PC-3 (cell line): ENCODE results near the gene CRB2. TPM values are rescaled to one million over a fixed set of nuclear protein-coding genes. Genes with fewer than 3 reads are reported as not detected.
A peak's percentile ranks its signal among the peaks of the same experiment; 100 is the strongest.

Experiments used
- ATAC-seq: fragments of 200-7000 bp; cut with Tn5 transposase; 2 replicates; pipeline ENCODE4 v1.9.1; 2020; ENCODE audit warnings: mild to moderate bottlenecking, moderate library complexity
- BruUV-seq: library from RNA; stranded (reverse); fragments of 400-500 nt; replicated peaks from 2 replicates; lab custom pipeline; 2021; lab: Mats Ljungman, UMichigan
- CTCF ChIA-PET: fragments of 300-600 bp; sonication (Branson Sonifier 250); formaldehyde crosslinking; loops from one replicate; lab custom pipeline; 2022; ENCODE audit warnings: antibody characterized with exemption; lab: Charles Lee
- POLR2A ChIA-PET: fragments of 300-600 bp; sonication (Branson Sonifier 250); formaldehyde crosslinking; loops from one replicate; lab custom pipeline; 2022; ENCODE audit warnings: antibody characterized with exemption; ENCODE audit not compliant: unreplicated experiment; lab: Charles Lee
- DNase-seq: peaks from one replicate; pipeline ENCODE4 v3.0.0-alpha.2; 2015
- H2AFZ ChIP-seq: fragments of 300-600 bp; sonication (generic); 2 replicates; pipeline ENCODE4 v1.6.0; 2016; ENCODE audit warnings: antibody characterized with exemption, low read length
- H3F3A ChIP-seq: fragments of 300-600 bp; sonication (generic); one replicate; pipeline ENCODE4 v1.6.0; 2017; ENCODE audit warnings: antibody characterized with exemption, low read length, control low read depth, mild to moderate bottlenecking; ENCODE audit not compliant: unreplicated experiment
- H3K27ac ChIP-seq: fragments of 300-600 bp; sonication (generic); 2 replicates; pipeline ENCODE4 v1.5.1; 2016; ENCODE audit warnings: mild to moderate bottlenecking, low read length
- H3K27me3 ChIP-seq: fragments of 300-600 bp; sonication (generic); 2 replicates; pipeline ENCODE4 v1.6.1; 2016; ENCODE audit warnings: low read length, mixed read lengths
- H3K36me3 ChIP-seq: fragments of 300-600 bp; sonication (generic); 2 replicates; pipeline ENCODE4 v1.6.1; 2016; ENCODE audit warnings: low read depth, mixed run types, low read length, mixed read lengths
- H3K4me1 ChIP-seq: fragments of 300-600 bp; sonication (generic); 2 replicates; pipeline ENCODE4 v1.5.1; 2016; ENCODE audit warnings: low read length; ENCODE audit not compliant: insufficient read depth
- H3K4me2 ChIP-seq: fragments of 300-600 bp; sonication (generic); 2 replicates; pipeline ENCODE4 v1.6.0; 2016; ENCODE audit warnings: low read length
- H3K4me3 ChIP-seq: fragments of 300-600 bp; sonication (generic); 2 replicates; pipeline ENCODE4 v1.5.1; 2016; ENCODE audit warnings: mild to moderate bottlenecking, low read length, mixed read lengths
- H3K79me2 ChIP-seq: fragments of 300-600 bp; sonication (generic); 2 replicates; pipeline ENCODE4 v1.6.1; 2017; ENCODE audit warnings: low read length, mixed read lengths
- H3K9ac ChIP-seq: fragments of 300-600 bp; sonication (generic); 2 replicates; pipeline ENCODE4 v1.6.0; 2016; ENCODE audit warnings: mild to moderate bottlenecking, low read length
- H3K9me2 ChIP-seq: fragments of 300-600 bp; sonication (generic); replicated peaks from 2 replicates; pipeline ENCODE4 v1.6.1; 2016; ENCODE audit warnings: mixed run types, low read length, mixed read lengths
- H3K9me3 ChIP-seq: fragments of 300-600 bp; sonication (generic); 2 replicates; pipeline ENCODE4 v1.6.1; 2016; ENCODE audit warnings: low read length, mixed read lengths
- H4K20me1 ChIP-seq: fragments of 300-600 bp; sonication (generic); 2 replicates; pipeline ENCODE4 v1.6.1; 2016; ENCODE audit warnings: low read length, mixed read lengths
- EZH2 ChIP-seq: fragments of 300-600 bp; sonication (generic); IDR thresholded peaks from one replicate; pipeline ENCODE4 v1.6.1; 2017; ENCODE audit warnings: antibody characterized with exemption, mild to moderate bottlenecking, low read length; ENCODE audit not compliant: unreplicated experiment
- EZH2phosphoT487 ChIP-seq: fragments of 300-600 bp; sonication (generic); IDR thresholded peaks from 2 replicates; pipeline ENCODE4 v1.6.1; 2018; ENCODE audit warnings: mild to moderate bottlenecking, antibody characterized with exemption, low read length, borderline replicate concordance
- intact Hi-C: fragments of 100-400 bp; cut with micrococcal nuclease; formaldehyde crosslinking; loops from 2 replicates; pipeline ENCODE4 v1.9.0; 2023
- total RNA-seq: library from RNA; depleted of rRNA; stranded (reverse); fragments of >200 nt; gene quantifications from 2 replicates; pipeline ENCODE4 v1.2.3, GENCODE V29; 2014
- TF ChIP-seq, protein P1 (sequence below): fragments of 300-600 bp; sonication (generic); conservative IDR thresholded peaks from 2 replicates; pipeline ENCODE4 v1.5.1; 2017; ENCODE audit warnings: antibody characterized with exemption, low read depth, mild to moderate bottlenecking, low read length

Gene CRB2
- total RNA-seq, 1 experiment from 2014 or later: not detected

- H3K79me2 ChIP-seq: no peaks in the 10 kb centered on the region
- DNase-seq (no peak), ATAC-seq (no peak)
- no TSS peak for BruUV-seq
- H2AFZ ChIP-seq: no peak overlapping the region
- H3K9me2 ChIP-seq: no peaks in the 10 kb centered on the region
- H3K27ac ChIP-seq: no peak overlapping the region
- H3K4me1 ChIP-seq: no peaks in the 10 kb centered on the region
- H3K4me3 ChIP-seq: no peak overlapping the region
- H3K36me3 ChIP-seq: no peaks in the 10 kb centered on the region
- POLR2A ChIA-PET: no interaction called here
- H4K20me1 ChIP-seq: no peaks in the 10 kb centered on the region
- no peak overlapping the region for H3K9ac ChIP-seq
- CTCF ChIA-PET: no interaction called here
- intact Hi-C loops: no loop called here
- H3K27me3 ChIP-seq: no peaks in the 10 kb centered on the region
- H3K9me3 ChIP-seq: no peaks in the 10 kb centered on the region
- H3K4me2 ChIP-seq: no peak overlapping the region
- H3F3A ChIP-seq: no peaks in the 10 kb centered on the region
- no peak for TF ChIP-seq EZH2phosphoT487
- no peak for TF ChIP-seq EZH2
- TF ChIP-seq, protein P1, sequence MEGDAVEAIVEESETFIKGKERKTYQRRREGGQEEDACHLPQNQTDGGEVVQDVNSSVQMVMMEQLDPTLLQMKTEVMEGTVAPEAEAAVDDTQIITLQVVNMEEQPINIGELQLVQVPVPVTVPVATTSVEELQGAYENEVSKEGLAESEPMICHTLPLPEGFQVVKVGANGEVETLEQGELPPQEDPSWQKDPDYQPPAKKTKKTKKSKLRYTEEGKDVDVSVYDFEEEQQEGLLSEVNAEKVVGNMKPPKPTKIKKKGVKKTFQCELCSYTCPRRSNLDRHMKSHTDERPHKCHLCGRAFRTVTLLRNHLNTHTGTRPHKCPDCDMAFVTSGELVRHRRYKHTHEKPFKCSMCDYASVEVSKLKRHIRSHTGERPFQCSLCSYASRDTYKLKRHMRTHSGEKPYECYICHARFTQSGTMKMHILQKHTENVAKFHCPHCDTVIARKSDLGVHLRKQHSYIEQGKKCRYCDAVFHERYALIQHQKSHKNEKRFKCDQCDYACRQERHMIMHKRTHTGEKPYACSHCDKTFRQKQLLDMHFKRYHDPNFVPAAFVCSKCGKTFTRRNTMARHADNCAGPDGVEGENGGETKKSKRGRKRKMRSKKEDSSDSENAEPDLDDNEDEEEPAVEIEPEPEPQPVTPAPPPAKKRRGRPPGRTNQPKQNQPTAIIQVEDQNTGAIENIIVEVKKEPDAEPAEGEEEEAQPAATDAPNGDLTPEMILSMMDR: no peak
Observed at GRCh38 chr9:123364241-123364824, 8.3 kb downstream of the CRB2 start.

- Histone ChIP-seq H2AFZ (no peak overlapping the region), H3K36me3 (no peaks in the 10 kb centered on the region), H3K9me3 (no peaks in the 10 kb centered on the region), H4K20me1 (no peaks in the 10 kb centered on the region), H3K9ac (no peak overlapping the region), H3K9me2 (no peaks in the 10 kb centered on the region), H3F3A (no peaks in the 10 kb centered on the region), H3K4me3 (no peak overlapping the region), H3K4me2 (no peak overlapping the region), H3K27ac (no peak overlapping the region), H3K27me3 (no peaks in the 10 kb centered on the region), H3K79me2 (no peaks in the 10 kb centered on the region), H3K4me1 (no peaks in the 10 kb centered on the region)
- intact Hi-C loops: no loop called here
- ChIA-PET POLR2A (no interaction called here), CTCF (no interaction called here)
- no peak for DNase-seq
- TF ChIP-seq EZH2phosphoT487: no peak
- TF ChIP-seq, protein P1: peak; percentile 34; the same call in 1 of the 2 replicates
- no TSS peak for BruUV-seq
- ATAC-seq: no peak
Observed at GRCh38 chr9:123365287-123365880, 9.4 kb downstream of the CRB2 start.

- Histone ChIP-seq H3K4me2 (no peak overlapping the region), H3K9me2 (no peaks in the 10 kb centered on the region), H3K36me3 (no peaks in the 10 kb centered on the region), H4K20me1 (no peaks in the 10 kb centered on the region), H3K27ac (no peak overlapping the region), H3K4me3 (no peak overlapping the region), H3K9ac (no peak overlapping the region), H3K79me2 (no peaks in the 10 kb centered on the region), H3F3A (no peaks in the 10 kb centered on the region), H3K27me3 (no peaks in the 10 kb centered on the region), H3K4me1 (no peaks in the 10 kb centered on the region), H3K9me3 (no peaks in the 10 kb centered on the region), H2AFZ (no peak overlapping the region)
- TF ChIP-seq EZH2phosphoT487 (no peak), EZH2 (no peak)
- TF ChIP-seq, protein P1: no peak
- CTCF ChIA-PET: no interaction called here
- DNase-seq (no peak), ATAC-seq (no peak)
- BruUV-seq: no TSS peak
- intact Hi-C loops: no loop called here
- POLR2A ChIA-PET: no interaction called here
Observed at GRCh38 chr9:123365881-123366528, 10.0 kb downstream of the CRB2 start.
